GM18520 (cell line): ENCODE measurements around the gene UST.
"Not testable (repeated sequence)": the region's sequence is repeated elsewhere in the genome, so short reads cannot be mapped to it uniquely, and the experiment has no call there.

Experiments
- ATAC-seq: cut with Tn5 transposase; IDR thresholded peaks from one replicate; pipeline ENCODE4 v1.9.1; 2021; ENCODE audit not compliant: unreplicated experiment

The UST gene

GRCh38 chr6:148890652-148891404 is 144.0 kb downstream of the UST start:
- no peak for ATAC-seq

GRCh38 chr6:148891405-148891783 is 144.6 kb downstream of the UST start:
- no peak for ATAC-seq

GRCh38 chr6:148892247-148892646 is 145.4 kb downstream of the UST start:
- ATAC-seq, result no peak

- ATAC-seq, result no peak
Measured at GRCh38 chr6:148893073-148893472, 146.2 kb downstream of the UST start.

GRCh38 chr6:148893481-148893880 is 146.7 kb downstream of the UST start:
- no peak for ATAC-seq

- ATAC-seq, result no peak
Measured at GRCh38 chr6:148898376-148899014, 151.7 kb downstream of the UST start.

- ATAC-seq, result no peak
Measured at GRCh38 chr6:148904896-148905870, 158.4 kb downstream of the UST start.

GRCh38 chr6:148905901-148906300 is 159.1 kb downstream of the UST start:
- no peak for ATAC-seq

- ATAC-seq, result no peak
Measured at GRCh38 chr6:148906386-148906785, 159.6 kb downstream of the UST start.

- peak; percentile 60 for ATAC-seq
Measured at GRCh38 chr6:148907573-148907972, 160.7 kb downstream of the UST start.

- no peak for ATAC-seq
Measured at GRCh38 chr6:148912252-148912651, 165.4 kb downstream of the UST start.

GRCh38 chr6:148915810-148916209 is 169.0 kb downstream of the UST start:
- no peak for ATAC-seq

- ATAC-seq, result not testable (repeated sequence)
Measured at GRCh38 chr6:148916485-148916884, 169.7 kb downstream of the UST start.

- ATAC-seq, result no peak
Measured at GRCh38 chr6:148924226-148925012, 177.6 kb downstream of the UST start.

GRCh38 chr6:148925701-148926100 is 178.9 kb downstream of the UST start:
- ATAC-seq, result no peak

GRCh38 chr6:148926478-148926877 is 179.6 kb downstream of the UST start:
- no peak for ATAC-seq

GRCh38 chr6:148927586-148927985 is 180.8 kb downstream of the UST start:
- no peak for ATAC-seq

GRCh38 chr6:148928811-148929210 is 182.0 kb downstream of the UST start:
- no peak for ATAC-seq

GRCh38 chr6:148932208-148932607 is 185.4 kb downstream of the UST start:
- ATAC-seq, result no peak

- ATAC-seq, result no peak
Measured at GRCh38 chr6:148932731-148933130, 185.9 kb downstream of the UST start.

- no peak for ATAC-seq
Measured at GRCh38 chr6:148934539-148934938, 187.7 kb downstream of the UST start.
